ENCODE results near the gene LDHB.

GRCh38 chr12:21655591-21655990 is 2.1 kb downstream of the LDHB start:
- no peak for TF ChIP-seq EZH2phosphoT487 (IDR thresholded peaks at IDR 0.05; ENCODE audit: borderline replicate concordance, low read length)
- TF ChIP-seq CTCF (conservative IDR thresholded peaks at IDR 0.05; ENCODE audit: low read depth, low read length) = no peak
